NCI-H69 (cell line): ENCODE data around the gene PLD1.
A peak's percentile ranks its signal among the peaks of the same experiment; 100 is the strongest.
"Not testable (repeated sequence)": the region's sequence is repeated elsewhere in the genome, so short reads cannot be mapped to it uniquely, and the experiment has no call there.

Source experiments
- DNase-seq: peaks from one replicate; lab custom pipeline; 2025; lab: John Stamatoyannopoulos, UW

PLD1 gene, protein sequence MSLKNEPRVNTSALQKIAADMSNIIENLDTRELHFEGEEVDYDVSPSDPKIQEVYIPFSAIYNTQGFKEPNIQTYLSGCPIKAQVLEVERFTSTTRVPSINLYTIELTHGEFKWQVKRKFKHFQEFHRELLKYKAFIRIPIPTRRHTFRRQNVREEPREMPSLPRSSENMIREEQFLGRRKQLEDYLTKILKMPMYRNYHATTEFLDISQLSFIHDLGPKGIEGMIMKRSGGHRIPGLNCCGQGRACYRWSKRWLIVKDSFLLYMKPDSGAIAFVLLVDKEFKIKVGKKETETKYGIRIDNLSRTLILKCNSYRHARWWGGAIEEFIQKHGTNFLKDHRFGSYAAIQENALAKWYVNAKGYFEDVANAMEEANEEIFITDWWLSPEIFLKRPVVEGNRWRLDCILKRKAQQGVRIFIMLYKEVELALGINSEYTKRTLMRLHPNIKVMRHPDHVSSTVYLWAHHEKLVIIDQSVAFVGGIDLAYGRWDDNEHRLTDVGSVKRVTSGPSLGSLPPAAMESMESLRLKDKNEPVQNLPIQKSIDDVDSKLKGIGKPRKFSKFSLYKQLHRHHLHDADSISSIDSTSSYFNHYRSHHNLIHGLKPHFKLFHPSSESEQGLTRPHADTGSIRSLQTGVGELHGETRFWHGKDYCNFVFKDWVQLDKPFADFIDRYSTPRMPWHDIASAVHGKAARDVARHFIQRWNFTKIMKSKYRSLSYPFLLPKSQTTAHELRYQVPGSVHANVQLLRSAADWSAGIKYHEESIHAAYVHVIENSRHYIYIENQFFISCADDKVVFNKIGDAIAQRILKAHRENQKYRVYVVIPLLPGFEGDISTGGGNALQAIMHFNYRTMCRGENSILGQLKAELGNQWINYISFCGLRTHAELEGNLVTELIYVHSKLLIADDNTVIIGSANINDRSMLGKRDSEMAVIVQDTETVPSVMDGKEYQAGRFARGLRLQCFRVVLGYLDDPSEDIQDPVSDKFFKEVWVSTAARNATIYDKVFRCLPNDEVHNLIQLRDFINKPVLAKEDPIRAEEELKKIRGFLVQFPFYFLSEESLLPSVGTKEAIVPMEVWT

DNA sequence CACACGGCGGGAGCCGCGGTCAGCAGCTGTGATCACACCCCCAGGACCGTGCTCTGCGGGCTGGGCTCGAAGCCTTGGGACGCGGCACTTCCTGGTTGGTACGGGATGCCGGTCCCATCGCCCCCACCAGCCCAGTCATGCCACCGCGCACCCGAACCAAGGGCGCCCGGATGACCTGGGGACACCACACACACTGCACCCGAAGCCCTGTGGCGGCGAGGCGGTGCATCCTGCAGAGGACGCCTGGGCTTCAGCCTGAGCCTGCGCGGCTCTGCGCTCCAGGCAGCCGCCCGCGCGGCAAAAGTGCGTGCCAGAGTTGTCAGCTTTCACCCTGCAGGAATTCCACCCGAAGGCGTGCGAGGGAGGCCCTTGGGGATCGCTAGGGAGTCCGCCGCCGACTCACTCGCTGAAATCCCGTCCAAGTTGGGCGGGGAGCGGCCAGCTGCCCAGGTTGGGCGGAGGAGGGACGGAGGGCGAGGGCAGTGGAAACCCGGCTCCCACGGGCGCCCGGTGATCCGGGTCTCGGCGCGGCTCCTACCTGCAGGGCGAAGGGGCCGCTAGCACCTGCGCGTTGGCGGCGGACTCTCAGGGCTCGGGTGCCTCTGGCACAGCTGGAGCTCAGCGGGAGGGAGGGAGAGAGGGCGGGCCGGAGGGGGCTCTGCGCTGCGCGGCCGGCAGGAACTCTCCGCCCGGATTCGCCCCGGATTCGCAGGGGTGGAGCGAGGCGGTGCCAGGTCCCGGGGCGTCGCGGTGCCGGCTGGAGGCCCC is at the start of gene PLD1:
PLD1 (minus strand) TSS at position 623 of the 768 bp plus-strand sequence. CDS start 72,432 bp downstream, outside the sequence.
- DNase-seq = peak; percentile 92

DNA sequence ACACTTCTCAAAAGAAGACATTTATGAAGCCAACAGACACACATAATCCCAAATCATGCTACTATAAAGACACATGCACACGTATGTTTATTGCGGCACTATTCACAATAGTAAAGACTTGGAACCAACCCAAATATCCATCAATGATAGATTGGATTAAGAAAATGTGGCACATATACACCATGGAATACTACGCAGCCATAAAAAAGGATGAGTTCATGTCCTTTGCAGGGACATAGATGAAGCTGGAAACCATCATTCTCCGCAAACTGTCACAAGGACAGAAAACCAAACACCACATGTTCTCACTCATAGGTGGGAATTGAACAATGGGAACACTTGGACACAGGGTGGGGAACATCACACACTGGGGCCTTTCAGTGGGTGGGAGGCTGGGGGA is 48.5 kb upstream of the PLD1 start:
- not testable (repeated sequence) for DNase-seq

DNA sequence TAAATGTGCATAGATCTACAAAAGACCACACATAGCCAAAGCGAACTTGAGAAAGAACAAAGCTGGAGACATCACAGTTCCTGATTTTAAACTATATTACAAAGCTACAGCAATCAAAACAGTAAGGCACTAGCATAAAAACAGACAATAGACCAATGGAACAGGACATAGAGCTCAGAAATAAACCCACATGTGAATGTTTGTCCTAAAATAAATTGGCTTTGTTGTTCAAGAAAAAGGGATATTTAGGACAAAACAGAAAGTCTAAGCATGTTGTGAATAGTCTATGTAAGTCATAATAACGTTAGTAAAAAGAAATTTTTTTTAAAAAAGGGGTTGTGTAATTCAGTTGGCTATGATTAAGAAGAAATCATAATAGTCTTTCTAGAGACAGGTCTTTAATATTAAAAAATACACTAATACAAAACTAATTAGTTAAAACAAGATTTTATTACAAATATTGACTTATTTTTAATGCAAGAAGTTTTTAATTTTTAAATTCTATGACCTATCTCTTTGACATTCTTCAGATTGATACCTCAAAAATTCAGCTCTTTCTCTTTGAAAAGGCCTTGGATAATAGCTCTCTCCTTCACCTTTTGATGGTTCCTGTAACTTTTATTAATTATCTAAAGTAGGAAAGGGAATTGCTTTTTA is 44.5 kb upstream of the PLD1 start:
- no peak for DNase-seq

DNA sequence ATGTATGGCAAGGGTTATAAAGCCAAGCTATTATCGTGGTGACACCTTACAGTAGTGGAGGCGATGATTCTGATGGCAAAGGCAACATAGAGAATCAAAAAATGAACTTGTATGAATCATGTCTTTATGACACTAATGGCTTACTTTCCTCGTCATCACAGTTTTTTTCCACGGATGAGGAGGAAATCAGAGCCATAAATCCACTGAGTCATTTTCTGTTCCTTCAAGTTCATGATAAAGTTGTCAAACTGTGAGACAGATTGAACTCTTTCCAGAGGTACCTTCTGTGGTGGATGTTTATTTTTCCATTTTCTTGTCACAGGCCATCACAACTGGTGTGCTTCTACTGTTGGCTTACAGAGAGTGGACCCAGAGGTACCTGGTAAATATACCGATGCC is 41.4 kb upstream of the PLD1 start:
- DNase-seq = no peak

DNA sequence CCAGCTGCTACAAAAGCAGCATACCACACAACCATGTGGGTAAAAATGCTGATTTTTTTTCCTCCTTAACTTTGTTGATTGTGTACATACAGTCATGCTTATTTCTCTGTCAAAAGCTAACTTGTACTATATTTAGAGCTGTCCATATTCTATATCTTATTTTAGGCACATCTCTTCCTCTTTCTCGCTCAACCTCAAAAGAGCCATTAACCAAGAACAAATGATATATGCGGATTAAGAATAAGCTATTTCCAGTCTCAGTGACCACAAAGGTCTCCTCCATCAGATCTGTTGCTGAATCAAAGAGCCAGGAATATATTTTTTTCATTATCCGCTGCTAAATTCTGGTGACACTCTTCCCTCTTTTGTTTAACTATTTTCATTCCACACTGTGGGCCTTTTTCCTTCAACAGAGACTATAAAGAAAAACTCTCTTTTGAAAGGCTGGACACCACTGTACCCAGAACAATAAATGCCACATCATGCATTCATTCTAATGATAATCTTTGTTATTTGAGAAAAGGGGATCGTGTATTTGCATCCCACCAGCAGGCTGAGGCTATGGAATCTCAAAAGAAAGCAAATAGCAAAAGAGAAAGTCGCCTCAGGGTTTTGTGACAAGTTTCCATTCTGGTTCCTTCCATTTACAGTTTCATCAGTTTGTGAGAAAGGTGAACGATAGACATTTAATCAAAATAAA is 40.8 kb upstream of the PLD1 start:
- DNase-seq = no peak

DNA sequence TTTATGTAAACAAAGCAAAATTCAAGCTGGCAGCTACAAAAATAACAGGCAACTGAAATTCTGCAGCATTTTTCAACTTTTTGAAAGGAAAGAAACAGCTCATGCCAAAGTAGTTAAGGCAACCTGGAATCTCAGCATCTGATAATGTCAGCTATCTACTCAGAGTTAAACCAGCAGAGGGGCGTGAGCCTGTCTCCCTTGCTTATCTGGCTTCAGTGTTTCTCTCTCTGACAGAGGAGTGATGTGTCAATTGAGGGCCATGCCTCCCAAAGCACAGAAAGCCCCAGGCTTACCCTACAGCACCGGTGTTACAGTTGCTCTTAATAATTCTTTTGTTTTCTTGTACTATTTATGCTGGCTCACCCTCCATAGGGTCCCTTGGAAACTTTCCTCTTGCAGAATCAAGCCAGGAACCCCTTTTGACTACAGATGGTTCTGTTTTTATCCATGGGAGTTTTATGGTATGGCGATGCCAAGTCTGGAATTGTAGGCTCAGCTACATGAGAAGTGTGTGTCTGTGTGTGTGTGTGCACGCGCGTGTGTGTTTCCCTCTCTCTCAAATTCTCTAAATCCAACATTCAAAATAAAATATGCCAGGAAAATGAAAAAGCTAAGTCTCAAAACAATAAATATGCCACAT is 40.2 kb upstream of the PLD1 start:
- no peak for DNase-seq

DNA sequence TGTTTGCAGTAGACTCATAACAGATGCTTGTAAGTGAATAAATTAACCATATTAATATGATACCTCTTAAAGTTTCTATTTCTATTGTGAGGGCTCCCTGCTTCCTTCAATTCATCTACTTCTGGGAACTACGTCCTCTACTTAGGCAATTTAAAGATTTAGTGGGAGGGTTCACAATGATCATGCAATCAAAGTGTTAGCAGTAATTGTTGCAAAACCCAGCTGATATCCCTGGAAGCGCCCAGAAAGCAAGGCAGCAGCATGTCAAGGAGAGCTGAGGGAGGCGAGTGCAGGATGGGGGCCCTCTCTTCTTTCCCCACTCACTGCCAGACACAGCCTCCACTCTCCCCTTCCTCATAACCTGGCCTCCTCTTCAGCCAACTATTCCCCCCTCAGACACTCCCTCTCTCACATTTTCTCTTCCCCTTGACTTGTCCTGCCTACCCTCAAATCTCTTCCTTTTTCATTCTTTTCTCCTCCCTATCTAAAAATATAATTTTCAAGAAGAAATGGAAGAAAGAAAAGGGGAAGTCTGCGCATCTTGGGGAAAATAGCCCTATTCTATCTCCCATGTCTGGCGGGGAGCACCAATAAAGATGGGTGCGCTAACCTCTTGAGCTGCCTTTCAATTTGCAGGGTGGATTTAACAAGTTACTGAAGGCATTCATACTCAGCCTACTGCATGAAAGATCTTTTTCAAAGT is 39.5 kb upstream of the PLD1 start:
- no peak for DNase-seq

DNA sequence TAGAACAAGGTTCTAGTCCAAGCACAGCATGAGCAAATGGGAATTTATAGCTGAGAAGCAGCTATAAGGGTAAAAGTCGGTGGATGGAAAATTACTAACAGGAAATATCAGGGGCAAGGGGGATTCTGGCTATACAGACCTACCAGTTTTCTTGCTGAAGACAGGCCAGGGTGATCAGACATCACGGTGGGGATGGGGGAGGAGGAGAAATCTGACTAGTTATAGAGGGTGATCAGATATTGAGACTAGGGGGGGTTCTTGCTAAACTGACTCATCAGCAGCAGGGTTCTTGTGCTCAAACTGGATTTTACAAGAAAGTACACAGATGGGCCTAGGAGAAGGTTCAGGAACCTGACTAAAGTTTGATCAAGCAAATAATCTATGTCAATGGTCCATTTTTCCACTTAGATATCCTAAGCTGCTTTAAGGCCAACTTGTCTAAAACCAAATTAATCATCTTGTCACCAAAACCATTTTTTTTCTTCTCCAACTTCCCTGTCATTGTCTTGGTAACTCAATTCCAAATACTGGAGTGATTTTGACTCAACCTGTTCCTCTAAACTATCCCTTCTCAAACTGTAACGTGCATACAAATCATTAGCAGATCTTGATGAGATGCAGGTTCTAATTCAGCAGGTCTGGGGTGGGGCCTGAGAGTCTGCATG is 37.4 kb upstream of the PLD1 start:
- no peak for DNase-seq

DNA sequence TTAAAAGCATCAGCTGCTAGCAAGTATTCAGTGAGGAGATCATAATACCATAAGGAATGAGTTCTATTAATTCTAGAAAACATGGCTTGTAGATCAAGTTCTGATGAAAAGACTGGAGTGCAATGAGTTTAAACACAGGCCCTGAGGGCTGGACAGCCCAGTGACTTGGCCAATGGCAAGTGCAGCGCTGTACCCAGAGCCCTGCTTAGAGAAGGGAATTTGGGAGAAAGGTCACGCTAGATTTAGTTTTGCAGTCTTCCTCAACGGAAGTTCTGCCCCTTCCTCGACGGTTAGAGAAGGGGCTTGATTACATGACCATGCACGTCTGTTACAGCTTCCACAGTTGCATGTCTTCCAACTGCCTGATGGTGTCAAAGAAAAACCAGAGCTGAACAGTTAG is 36.9 kb upstream of the PLD1 start:
- no peak for DNase-seq

DNA sequence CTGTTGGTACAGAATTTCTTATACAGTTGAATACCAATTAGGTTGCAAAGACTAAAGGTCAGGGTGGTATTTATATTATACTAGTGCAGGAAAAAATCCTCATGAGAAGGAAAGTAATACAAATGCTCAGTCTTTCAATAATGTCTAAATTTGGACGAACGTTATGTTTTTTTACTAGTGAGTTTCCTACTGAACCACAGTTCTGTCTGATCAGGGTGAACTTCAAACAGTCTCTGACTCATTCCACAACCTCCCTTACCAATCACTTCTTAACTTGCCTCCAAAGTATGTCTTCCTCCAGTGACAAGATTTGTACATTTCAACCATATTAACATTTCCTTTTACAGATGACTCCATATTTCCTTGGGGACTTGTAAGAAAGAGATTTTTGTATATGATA is 36.3 kb upstream of the PLD1 start:
- no peak for DNase-seq

DNA sequence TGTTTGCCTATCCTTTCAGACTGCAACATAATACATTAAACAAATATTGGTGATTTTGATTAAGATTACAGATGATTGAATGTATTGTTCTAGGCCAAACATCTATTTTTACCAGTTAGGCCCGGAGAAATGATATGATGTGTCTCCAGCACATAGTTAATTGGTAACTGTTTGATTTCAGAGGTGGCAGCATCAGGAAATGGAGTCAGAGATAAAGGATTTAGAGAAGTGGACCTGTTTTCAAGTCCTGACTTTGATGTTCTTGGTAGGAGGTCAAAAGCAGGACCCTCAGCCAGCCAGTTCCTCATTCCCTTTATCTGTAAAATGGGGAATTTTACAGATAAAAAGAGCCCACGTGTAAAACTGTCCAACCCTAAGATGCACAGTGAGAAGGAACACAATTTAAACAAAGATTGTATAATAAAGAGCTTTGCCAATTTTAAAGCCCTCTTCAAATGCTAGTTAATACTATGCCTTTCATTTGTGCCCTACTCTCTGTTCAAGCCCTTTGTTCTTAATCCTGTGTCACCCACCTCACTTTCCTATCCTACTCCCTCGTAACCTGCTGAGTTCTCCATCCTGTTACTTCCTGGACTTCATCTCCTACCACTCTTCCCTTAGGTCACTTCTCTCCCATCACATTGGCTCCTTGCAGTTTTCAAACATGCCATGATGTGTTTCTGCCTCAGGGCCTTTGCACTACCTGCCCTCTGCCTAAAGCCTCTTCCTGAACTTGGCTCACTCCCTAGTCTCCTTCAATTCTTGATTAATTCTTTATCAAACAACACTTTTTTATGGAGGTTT is 35.4 kb upstream of the PLD1 start:
- DNase-seq = no peak

DNA sequence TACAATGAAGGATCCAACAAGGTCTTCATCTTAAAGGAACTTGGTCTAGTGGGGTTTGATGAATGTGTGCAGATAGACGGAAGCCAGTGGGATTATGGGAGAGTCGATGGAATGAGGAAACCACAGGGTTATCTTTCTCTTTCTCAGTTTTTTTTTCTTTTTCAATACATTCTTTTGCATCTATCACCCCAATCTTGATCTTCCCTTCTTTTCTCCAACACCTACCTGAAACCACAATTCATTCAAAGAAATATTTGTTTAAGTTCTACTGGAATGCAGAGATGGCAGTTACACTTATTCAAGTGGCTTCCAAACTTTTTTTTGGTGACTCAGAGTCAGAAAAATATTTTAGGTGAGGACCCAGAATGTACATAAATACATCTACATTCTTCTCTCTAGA is 34.6 kb upstream of the PLD1 start:
- no peak for DNase-seq

DNA sequence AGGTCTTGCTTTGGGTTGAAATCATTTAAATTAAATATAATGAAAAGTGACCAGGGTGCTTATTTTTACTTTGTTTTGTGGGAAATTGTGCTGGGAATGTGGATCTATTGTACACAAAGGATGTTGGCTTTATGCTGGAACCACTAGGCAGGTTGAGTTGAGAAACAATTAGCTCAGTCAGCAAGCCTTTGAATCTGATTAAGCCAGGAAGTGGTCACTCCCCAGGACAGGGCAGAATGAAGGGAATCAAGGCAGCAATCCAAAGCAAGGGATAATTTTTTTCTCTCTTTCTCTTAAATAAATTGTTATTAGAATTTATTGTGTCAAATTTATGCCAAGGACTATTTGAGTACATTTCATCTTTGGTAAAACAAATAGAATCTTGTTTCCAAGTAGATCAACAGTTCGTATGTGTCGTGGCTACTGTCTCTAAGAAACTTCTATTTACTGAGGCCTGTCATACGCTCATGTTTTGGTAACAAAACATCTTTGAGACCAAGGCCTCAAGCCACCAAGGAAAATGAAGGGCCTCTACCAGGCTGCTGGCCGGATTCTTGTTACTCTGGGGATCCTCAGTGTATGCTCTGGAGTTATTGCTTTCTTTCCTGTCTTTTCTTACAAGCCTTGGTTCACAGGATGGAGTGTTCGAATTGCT is 32.7 kb upstream of the PLD1 start, which contains the start of gene TMEM212:
TMEM212 (plus strand) TSS at position 486 of the 655 bp plus-strand sequence; CDS start at position 521, 35 bp downstream.
- no peak for DNase-seq

DNA sequence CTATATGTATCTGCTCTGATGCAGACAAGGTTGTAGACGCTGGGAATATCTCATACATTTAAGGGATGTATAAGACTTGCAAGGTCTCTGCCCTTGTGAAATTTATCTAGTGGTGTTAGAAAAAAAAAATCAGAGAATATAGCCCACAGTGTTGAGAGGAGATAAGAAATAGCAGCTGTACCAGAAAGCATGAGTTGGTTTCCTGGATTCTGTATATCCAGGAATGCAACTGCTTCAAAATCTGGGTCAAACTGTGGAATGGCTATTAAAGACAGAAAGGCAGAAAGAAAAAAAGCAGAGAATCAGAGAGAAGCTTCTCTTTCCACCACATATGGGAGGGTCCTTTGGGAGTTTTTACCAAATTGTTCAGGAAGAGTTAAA is 31.3 kb upstream of the PLD1 start:
- no peak for DNase-seq

DNA sequence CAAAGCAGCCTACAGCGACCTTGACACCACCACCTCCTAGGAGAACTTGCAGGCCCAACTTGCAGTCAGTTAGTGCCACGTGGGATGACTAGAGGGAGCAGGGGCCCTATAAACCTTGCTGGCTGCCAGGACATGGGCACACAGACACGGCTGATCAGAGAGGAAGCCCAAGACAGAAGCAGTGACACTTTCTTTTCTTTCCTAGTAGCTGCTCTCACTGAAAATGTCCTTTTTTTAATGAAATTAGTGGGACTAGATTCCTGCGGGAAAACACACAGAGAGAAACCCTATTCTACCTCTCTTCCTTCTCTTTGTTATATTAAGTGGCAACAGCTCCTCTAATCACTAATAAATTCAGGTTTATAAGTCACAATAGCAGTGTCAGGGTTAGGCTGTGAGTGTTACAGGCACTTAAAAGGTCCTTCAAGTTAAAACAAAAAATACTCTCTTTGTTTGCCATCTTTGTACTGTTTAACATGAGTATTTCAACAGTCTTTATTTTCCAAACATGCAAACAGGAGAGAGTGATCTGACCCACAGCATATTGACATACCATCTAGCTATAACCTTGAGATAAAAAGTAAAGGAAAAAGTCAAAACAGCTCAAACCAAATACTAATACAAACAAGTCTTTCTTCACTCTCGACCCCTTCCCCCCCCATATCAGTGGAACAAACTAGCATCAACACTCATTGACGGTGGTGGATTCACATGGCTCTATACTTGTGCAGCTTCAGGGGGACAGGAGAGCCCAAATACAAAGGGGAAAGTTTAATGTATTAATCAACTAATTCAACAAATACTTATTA is 30.7 kb upstream of the PLD1 start:
- no peak for DNase-seq

DNA sequence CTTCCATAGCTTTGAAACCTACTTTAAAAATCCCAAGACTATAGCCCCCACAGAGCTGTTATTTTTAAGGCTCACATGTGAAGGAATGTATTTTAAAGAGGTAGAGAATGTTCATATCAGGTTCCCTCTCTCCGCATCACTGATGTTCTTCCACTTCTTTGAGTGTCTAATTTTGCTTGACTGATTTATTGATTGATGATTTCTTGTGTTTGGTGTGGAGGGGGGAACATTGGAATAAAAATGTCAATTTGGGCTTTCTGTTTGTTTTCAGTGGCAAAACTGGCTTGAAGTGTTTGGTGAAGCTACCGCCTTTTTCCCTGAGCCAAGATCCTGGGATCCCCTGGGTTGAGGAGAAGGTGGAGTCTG is 30.1 kb upstream of the PLD1 start:
- DNase-seq = no peak

DNA sequence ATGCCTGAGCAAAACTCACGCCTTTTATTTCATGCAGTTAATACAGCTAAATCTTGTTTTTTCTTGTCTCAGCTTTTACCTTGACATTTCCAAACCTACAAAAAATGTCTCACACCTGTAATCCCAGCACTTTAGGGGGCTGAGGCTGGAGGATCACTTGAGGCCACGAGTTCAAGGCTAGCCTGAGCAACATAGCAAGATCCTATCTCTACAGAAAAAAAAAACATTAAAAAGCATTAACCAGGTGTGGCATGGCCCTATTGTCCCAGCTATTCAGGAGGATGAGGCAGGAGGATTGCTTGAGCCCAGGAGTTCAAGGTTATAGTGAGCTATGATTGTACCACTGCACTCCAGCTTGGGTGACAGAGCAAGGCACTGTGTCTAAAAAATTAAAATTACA is 29.0 kb upstream of the PLD1 start:
- no peak for DNase-seq
